HepG2 (cell line): ENCODE measurements around the gene TUT1. TPM values are rescaled to one million over a fixed set of nuclear protein-coding genes. Genes with fewer than 3 reads are reported as not detected.

Experiments
- HES4 ChIP-seq: sonication (generic); formaldehyde crosslinking; IDR thresholded peaks from 2 replicates; pipeline ENCODE4 v1.9.0; 2021; ENCODE audit warnings: mild to moderate bottlenecking, missing genetic modification reagents, borderline replicate concordance
- KAT8 ChIP-seq: IDR thresholded peaks from 2 replicates; pipeline ENCODE4 v1.6.1; 2016; ENCODE audit warnings: missing genetic modification reagents, missing compliant biosample characterization
- KDM1A ChIP-seq: IDR thresholded peaks from 2 replicates; pipeline ENCODE4 v1.6.1; 2016; ENCODE audit warnings: missing compliant biosample characterization
- KDM3A ChIP-seq: IDR thresholded peaks from 2 replicates; pipeline ENCODE4 v1.6.1; 2018; ENCODE audit warnings: low read depth, missing compliant biosample characterization
- KMT2A ChIP-seq: sonication (generic); formaldehyde crosslinking; IDR thresholded peaks from 2 replicates; pipeline ENCODE4 v1.4.0; 2020; ENCODE audit warnings: missing genetic modification reagents
- MED1 ChIP-seq: sonication (generic); formaldehyde crosslinking; IDR thresholded peaks from 2 replicates; pipeline ENCODE4 v1.4.0; 2020; ENCODE audit warnings: missing genetic modification reagents
- NFRKB ChIP-seq: fragments of 450-650 bp; IDR thresholded peaks from 2 replicates; pipeline ENCODE4 v1.6.1; 2017
- PRMT3 ChIP-seq: sonication (generic); formaldehyde crosslinking; IDR thresholded peaks from 2 replicates; pipeline ENCODE4 v1.8.1; 2022; ENCODE audit warnings: low read depth, mild to moderate bottlenecking, moderate library complexity, missing genetic modification reagents, borderline replicate concordance
- REL ChIP-seq: sonication (generic); formaldehyde crosslinking; conservative IDR thresholded peaks from 2 replicates; pipeline ENCODE4 v1.8.0; 2022; ENCODE audit warnings: mild to moderate bottlenecking, missing genetic modification reagents, moderate library complexity
- SIN3B ChIP-seq: fragments of 150-350 bp; IDR thresholded peaks from 2 replicates; pipeline ENCODE4 v1.6.1; 2014; ENCODE audit warnings: low read length
- ZBTB42 ChIP-seq: sonication (generic); formaldehyde crosslinking; IDR thresholded peaks from 2 replicates; pipeline ENCODE4 v1.5.0; 2020; ENCODE audit warnings: mild to moderate bottlenecking, missing genetic modification reagents
- ZNF225 ChIP-seq: sonication (generic); formaldehyde crosslinking; IDR thresholded peaks from 2 replicates; pipeline ENCODE4 v1.4.0; 2020; ENCODE audit warnings: mild to moderate bottlenecking, missing genetic modification reagents
- ZNF83 ChIP-seq: sonication (generic); formaldehyde crosslinking; IDR thresholded peaks from 2 replicates; pipeline ENCODE4 v1.4.0; 2020; ENCODE audit warnings: missing genetic modification reagents, mild to moderate bottlenecking, borderline replicate concordance
- ZNF879 ChIP-seq: sonication (generic); formaldehyde crosslinking; IDR thresholded peaks from 2 replicates; pipeline ENCODE4 v1.8.1; 2023; ENCODE audit warnings: missing genetic modification reagents
- polyA plus RNA-seq, 8 experiments: library from polyadenylated mRNA; depleted of rRNA in 3 of 8; stranded (reverse) in 7 of 8; unstranded in 1 of 8; fragments of >200 nt; fragmentation: Illumina TruSeq in 4 of 8; extraction: Trizol in 4 of 8; gene quantifications; 2 replicates each; pipeline versions ENCODE4 v1.2.1 to v1.2.3, GENCODE V29; 2011 to 2016; ENCODE audit warnings: low read depth in 4 of 8, missing spikeins in 1 of 8, mixed read lengths in 1 of 8; ENCODE audit not compliant: insufficient read depth in 1 of 8
- total RNA-seq, 5 experiments: library from RNA; depleted of rRNA; stranded (reverse); fragments of >200 nt; fragmentation: Illumina TruSeq; extraction: Trizol; gene quantifications; 2 replicates each; pipeline ENCODE4 v1.2.3, GENCODE V29; 2016; ENCODE audit warnings: low read depth in 1 of 5
- TF ChIP-seq, protein P1 (sequence below): sonication (generic); formaldehyde crosslinking; IDR thresholded peaks from 2 replicates; pipeline ENCODE4 v1.4.0; 2020; ENCODE audit warnings: missing genetic modification reagents
- TF ChIP-seq, protein P2 (sequence below): sonication (generic); formaldehyde crosslinking; IDR thresholded peaks from 2 replicates; pipeline ENCODE4 v1.4.0; 2020; ENCODE audit warnings: mild to moderate bottlenecking, missing genetic modification reagents
- TF ChIP-seq, protein P3 (sequence below): sonication (generic); formaldehyde crosslinking; IDR thresholded peaks from 2 replicates; pipeline ENCODE4 v1.4.0; 2020; ENCODE audit warnings: mild to moderate bottlenecking, missing genetic modification reagents
- TF ChIP-seq, protein P4 (sequence below): sonication (generic); formaldehyde crosslinking; IDR thresholded peaks from 2 replicates; pipeline ENCODE4 v1.9.0; 2021; ENCODE audit warnings: mild to moderate bottlenecking, missing genetic modification reagents

TUT1 gene
- total and polyA plus RNA-seq, 2 of the 13 experiments (the other 11 are each of a cell fraction or from before 2014, with no cell fraction given) = 9.7 to 14.3 TPM

DNA sequence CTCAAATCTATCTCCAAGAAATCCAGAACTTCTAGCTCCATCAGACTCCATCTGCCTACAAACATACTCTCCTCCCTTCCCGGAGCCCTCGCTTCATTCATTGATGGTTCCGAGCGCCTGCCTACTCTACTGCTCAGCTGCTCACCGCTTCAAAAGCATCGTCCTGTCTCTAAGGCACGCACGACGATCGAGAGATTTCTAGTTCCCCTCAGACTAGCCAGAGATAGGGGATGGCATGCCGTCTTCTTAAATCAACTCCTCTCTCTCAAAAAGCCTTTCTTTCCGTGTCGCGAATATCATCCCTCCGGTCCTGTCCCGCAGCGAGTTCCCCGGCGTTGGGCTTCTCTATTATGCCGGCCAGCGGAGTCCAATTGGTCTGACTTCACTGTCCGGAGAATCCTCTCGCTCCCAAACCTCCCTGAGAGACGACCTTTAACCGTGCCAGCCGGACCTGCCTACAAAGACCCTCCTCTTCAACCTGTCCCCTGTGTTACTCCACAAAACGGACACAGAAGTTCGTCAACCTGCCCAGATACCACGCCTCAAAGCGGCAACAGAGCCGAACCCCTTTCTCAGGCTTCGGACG is 18.2 kb downstream of the TUT1 start (continued):
- TF ChIP-seq ZNF83 (CRISPR knock-in tag) = no peak
- TF ChIP-seq HES4 (CRISPR knock-in tag) = 0 out of 2 replicates have a peak, but pooled peaks have one; percentile 39
- TF ChIP-seq, protein P1, sequence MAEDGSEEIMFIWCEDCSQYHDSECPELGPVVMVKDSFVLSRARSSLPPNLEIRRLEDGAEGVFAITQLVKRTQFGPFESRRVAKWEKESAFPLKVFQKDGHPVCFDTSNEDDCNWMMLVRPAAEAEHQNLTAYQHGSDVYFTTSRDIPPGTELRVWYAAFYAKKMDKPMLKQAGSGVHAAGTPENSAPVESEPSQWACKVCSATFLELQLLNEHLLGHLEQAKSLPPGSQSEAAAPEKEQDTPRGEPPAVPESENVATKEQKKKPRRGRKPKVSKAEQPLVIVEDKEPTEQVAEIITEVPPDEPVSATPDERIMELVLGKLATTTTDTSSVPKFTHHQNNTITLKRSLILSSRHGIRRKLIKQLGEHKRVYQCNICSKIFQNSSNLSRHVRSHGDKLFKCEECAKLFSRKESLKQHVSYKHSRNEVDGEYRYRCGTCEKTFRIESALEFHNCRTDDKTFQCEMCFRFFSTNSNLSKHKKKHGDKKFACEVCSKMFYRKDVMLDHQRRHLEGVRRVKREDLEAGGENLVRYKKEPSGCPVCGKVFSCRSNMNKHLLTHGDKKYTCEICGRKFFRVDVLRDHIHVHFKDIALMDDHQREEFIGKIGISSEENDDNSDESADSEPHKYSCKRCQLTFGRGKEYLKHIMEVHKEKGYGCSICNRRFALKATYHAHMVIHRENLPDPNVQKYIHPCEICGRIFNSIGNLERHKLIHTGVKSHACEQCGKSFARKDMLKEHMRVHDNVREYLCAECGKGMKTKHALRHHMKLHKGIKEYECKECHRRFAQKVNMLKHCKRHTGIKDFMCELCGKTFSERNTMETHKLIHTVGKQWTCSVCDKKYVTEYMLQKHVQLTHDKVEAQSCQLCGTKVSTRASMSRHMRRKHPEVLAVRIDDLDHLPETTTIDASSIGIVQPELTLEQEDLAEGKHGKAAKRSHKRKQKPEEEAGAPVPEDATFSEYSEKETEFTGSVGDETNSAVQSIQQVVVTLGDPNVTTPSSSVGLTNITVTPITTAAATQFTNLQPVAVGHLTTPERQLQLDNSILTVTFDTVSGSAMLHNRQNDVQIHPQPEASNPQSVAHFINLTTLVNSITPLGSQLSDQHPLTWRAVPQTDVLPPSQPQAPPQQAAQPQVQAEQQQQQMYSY (CRISPR knock-in tag) = no peak
- TF ChIP-seq, protein P2, sequence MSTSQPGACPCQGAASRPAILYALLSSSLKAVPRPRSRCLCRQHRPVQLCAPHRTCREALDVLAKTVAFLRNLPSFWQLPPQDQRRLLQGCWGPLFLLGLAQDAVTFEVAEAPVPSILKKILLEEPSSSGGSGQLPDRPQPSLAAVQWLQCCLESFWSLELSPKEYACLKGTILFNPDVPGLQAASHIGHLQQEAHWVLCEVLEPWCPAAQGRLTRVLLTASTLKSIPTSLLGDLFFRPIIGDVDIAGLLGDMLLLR = no peak
- TF ChIP-seq MED1 (CRISPR knock-in tag) = 0 out of 2 replicates have a peak, but pooled peaks have one; percentile 2
- TF ChIP-seq, protein P3, sequence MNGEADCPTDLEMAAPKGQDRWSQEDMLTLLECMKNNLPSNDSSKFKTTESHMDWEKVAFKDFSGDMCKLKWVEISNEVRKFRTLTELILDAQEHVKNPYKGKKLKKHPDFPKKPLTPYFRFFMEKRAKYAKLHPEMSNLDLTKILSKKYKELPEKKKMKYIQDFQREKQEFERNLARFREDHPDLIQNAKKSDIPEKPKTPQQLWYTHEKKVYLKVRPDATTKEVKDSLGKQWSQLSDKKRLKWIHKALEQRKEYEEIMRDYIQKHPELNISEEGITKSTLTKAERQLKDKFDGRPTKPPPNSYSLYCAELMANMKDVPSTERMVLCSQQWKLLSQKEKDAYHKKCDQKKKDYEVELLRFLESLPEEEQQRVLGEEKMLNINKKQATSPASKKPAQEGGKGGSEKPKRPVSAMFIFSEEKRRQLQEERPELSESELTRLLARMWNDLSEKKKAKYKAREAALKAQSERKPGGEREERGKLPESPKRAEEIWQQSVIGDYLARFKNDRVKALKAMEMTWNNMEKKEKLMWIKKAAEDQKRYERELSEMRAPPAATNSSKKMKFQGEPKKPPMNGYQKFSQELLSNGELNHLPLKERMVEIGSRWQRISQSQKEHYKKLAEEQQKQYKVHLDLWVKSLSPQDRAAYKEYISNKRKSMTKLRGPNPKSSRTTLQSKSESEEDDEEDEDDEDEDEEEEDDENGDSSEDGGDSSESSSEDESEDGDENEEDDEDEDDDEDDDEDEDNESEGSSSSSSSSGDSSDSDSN (CRISPR knock-in tag) = no peak; the same call in 1 of the 2 replicates
- peak; percentile 12; the same call in 1 of the 2 replicates for TF ChIP-seq ZNF225
- TF ChIP-seq NFRKB = no peak
- TF ChIP-seq ZBTB42 = no peak
- 0 out of 2 replicates have a peak, but pooled peaks have one; percentile 6 for TF ChIP-seq ZNF879 (CRISPR knock-in tag)
- peak; percentile 27; the same call in 1 of the 2 replicates for TF ChIP-seq KMT2A (CRISPR knock-in tag)
- no peak for TF ChIP-seq KDM3A (CRISPR knock-in tag)
- no peak for TF ChIP-seq REL (CRISPR knock-in tag)
- no peak for TF ChIP-seq SIN3B
- no peak for TF ChIP-seq KAT8 (CRISPR knock-in tag)
- TF ChIP-seq, protein P4, sequence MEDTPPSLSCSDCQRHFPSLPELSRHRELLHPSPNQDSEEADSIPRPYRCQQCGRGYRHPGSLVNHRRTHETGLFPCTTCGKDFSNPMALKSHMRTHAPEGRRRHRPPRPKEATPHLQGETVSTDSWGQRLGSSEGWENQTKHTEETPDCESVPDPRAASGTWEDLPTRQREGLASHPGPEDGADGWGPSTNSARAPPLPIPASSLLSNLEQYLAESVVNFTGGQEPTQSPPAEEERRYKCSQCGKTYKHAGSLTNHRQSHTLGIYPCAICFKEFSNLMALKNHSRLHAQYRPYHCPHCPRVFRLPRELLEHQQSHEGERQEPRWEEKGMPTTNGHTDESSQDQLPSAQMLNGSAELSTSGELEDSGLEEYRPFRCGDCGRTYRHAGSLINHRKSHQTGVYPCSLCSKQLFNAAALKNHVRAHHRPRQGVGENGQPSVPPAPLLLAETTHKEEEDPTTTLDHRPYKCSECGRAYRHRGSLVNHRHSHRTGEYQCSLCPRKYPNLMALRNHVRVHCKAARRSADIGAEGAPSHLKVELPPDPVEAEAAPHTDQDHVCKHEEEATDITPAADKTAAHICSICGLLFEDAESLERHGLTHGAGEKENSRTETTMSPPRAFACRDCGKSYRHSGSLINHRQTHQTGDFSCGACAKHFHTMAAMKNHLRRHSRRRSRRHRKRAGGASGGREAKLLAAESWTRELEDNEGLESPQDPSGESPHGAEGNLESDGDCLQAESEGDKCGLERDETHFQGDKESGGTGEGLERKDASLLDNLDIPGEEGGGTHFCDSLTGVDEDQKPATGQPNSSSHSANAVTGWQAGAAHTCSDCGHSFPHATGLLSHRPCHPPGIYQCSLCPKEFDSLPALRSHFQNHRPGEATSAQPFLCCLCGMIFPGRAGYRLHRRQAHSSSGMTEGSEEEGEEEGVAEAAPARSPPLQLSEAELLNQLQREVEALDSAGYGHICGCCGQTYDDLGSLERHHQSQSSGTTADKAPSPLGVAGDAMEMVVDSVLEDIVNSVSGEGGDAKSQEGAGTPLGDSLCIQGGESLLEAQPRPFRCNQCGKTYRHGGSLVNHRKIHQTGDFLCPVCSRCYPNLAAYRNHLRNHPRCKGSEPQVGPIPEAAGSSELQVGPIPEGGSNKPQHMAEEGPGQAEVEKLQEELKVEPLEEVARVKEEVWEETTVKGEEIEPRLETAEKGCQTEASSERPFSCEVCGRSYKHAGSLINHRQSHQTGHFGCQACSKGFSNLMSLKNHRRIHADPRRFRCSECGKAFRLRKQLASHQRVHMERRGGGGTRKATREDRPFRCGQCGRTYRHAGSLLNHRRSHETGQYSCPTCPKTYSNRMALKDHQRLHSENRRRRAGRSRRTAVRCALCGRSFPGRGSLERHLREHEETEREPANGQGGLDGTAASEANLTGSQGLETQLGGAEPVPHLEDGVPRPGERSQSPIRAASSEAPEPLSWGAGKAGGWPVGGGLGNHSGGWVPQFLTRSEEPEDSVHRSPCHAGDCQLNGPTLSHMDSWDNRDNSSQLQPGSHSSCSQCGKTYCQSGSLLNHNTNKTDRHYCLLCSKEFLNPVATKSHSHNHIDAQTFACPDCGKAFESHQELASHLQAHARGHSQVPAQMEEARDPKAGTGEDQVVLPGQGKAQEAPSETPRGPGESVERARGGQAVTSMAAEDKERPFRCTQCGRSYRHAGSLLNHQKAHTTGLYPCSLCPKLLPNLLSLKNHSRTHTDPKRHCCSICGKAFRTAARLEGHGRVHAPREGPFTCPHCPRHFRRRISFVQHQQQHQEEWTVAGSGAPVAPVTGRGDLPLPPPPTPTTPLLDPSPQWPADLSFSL = 0 out of 2 replicates have a peak, but pooled peaks have one; percentile 23
- TF ChIP-seq PRMT3 (CRISPR knock-in tag) = no peak
- TF ChIP-seq KDM1A (CRISPR knock-in tag) = no peak
